Kidney (tissue), 14 donors: Measurements from ENCODE around the gene PRRT1. TPM values are rescaled to one million over a fixed set of nuclear protein-coding genes. Genes with fewer than 3 reads are reported as not detected.

Experiments used
- DNase-seq, 5 donors: peaks; one replicate each; pipeline ENCODE4 v3.0.0-alpha.2; 2013 to 2020
- FAIRE-seq: peaks from 2 replicates; lab custom pipeline; 2012; peaks lifted over from hg19 to GRCh38; lab: Jason Lieb, UNC
- H3K27ac ChIP-seq, 2 donors: one replicate each; pipeline ENCODE4 v1.7.0; 2013; ENCODE audit warnings: low read depth in 2 of 2, low read length in 2 of 2, inconsistent platforms in 1 of 2
- H3K27me3 ChIP-seq: one replicate; pipeline ENCODE4 v1.7.1; 2013; ENCODE audit warnings: low read length, inconsistent platforms; ENCODE audit not compliant: control insufficient read depth, insufficient read depth
- H3K36me3 ChIP-seq, 3 donors: one replicate each; pipeline versions ENCODE4 v1.7.0 to v1.7.1; 2013; ENCODE audit warnings: low read length in 3 of 3, control low read depth in 1 of 3, inconsistent platforms in 1 of 3; ENCODE audit not compliant: insufficient read depth in 3 of 3, control insufficient read depth in 2 of 3
- H3K4me1 ChIP-seq, 3 donors: one replicate each; pipeline versions ENCODE4 v1.7.0 to v1.7.1; 2013; ENCODE audit warnings: low read length in 3 of 3, inconsistent platforms in 1 of 3, low read depth in 1 of 3; ENCODE audit not compliant: control insufficient read depth in 2 of 3, insufficient read depth in 2 of 3
- H3K4me3 ChIP-seq, 3 donors: one replicate each; pipeline versions ENCODE4 v1.7.0 to v1.8.1; 2013; ENCODE audit warnings: low read length in 3 of 3, control low read depth in 1 of 3, inconsistent platforms in 1 of 3
- H3K9ac ChIP-seq, 3 donors: one replicate each; pipeline versions ENCODE4 v1.7.0 to v1.7.1; 2013; ENCODE audit warnings: low read length in 3 of 3, control low read depth in 1 of 3, inconsistent platforms in 1 of 3
- H3K9me3 ChIP-seq, 3 donors: one replicate each; pipeline versions ENCODE4 v1.7.0 to v1.7.1; 2013; ENCODE audit warnings: low read length in 3 of 3, control low read depth in 1 of 3, inconsistent platforms in 1 of 3; ENCODE audit not compliant: control insufficient read depth in 2 of 3, insufficient read depth in 1 of 3
- intact Hi-C: fragments of 100-400 bp; cut with DNase I; formaldehyde crosslinking; loops from one replicate; pipeline ENCODE4 v1.11.1; 2022
- polyA plus RNA-seq: library from polyadenylated mRNA; stranded (reverse); fragments of 350-450 nt; fragmentation: Illumina TruSeq; extraction: RNeasy Lipid Tissue Mini Kit (QIAGEN cat#74804); gene quantifications from one replicate; pipeline ENCODE4 v1.2.3, GENCODE V29; 2014; ENCODE audit warnings: low read depth, low replicate concordance; ENCODE audit not compliant: insufficient read depth
- total RNA-seq: library from RNA; stranded (reverse); fragmentation: NEBNext Ultra II Directional; extraction: Animal tissue kit (Norgen Biotek cat#: 25700); gene quantifications from one replicate; pipeline ENCODE4 v1.2.1, GENCODE V29; 2021
- TF ChIP-seq, protein P1 (sequence below): IDR thresholded peaks from 3 replicates; pipeline ENCODE4 v1.5.1; 2012; ENCODE audit warnings: mild to moderate bottlenecking, moderate library complexity, borderline replicate concordance; ENCODE audit not compliant: insufficient read depth; ENCODE audit errors: extremely low read depth
- donor health status: control.
- donor health status: control.
- donor health status: control.
- donor health status: control.
- donor health status: control.
- donor health status: DM: yes; HTN: yes; CAD: no.
- donor health status: Normal renal cell carcinoma (clear cell type).

The PRRT1 gene
- total and polyA plus RNA-seq, 2 donors from 2014 or later = 2.4 to 4.0 TPM

DNA sequence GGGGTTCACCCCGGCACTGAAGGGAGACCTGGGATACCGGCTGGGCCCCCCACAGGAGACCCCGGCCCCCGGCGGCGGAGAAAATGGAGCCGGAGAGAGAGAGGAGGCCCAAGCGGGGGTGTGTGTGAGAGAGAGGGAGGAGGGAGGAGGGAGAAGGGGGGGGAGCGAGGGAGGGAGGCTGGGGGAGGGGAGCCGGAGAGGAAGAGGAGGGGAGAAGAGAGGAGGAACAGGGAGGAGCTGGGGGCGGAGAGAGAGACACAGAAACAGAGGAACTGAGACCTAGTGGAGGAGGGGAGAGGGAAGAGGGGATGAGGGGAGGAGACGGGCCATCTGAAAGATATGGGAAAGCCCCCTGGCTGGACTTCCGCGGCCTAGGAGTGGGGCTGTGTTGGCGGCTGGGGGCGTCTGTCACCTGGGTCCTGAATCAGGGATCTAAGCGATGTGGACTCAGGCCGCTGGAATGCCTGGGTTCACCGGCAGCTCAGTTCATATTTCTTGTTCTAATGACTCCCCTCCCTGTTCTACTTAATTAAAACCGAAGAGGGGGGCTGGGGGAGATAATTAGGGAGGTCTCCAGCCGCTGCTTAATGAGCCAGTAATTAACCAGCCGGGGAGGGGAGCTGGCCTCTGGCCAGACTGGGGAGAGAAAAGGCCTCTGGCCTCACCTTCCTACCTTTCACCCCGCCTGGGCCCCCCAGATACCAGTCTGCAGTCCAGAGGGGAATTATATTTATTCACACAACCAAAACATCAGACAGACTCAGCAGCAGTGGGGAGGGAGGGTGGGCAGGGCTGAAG is 38.5 kb upstream of the PRRT1 start, which contains the start of gene PBX2:
PBX2 (minus strand) TSS at position 149 of the 798 bp plus-strand sequence. CDS start 287 bp downstream, outside the sequence.
- H3K4me3 ChIP-seq = peak within 1 kb of the TSS; percentile 71 to 91 (median 87)
- H3K27ac ChIP-seq = peak within 1 kb of the TSS; percentile 93 to 98
- DNase-seq (peak; percentile 97 to 98 (median 98)), FAIRE-seq (no peak)
- peaks cover 6 to 13% (median 8%) of the 10 kb centered on the region in 3 donors for H3K36me3 ChIP-seq
- no peaks in the 10 kb centered on the region for H3K9me3 ChIP-seq
- H3K4me1 ChIP-seq = peaks cover 2 to 31% (median 14%) of the 10 kb centered on the region in 3 donors
- no peaks in the 10 kb centered on the region for H3K27me3 ChIP-seq
- H3K9ac ChIP-seq = peak within 1 kb of the TSS; percentile 61 to 95 (median 94)
- TF ChIP-seq, protein P1, sequence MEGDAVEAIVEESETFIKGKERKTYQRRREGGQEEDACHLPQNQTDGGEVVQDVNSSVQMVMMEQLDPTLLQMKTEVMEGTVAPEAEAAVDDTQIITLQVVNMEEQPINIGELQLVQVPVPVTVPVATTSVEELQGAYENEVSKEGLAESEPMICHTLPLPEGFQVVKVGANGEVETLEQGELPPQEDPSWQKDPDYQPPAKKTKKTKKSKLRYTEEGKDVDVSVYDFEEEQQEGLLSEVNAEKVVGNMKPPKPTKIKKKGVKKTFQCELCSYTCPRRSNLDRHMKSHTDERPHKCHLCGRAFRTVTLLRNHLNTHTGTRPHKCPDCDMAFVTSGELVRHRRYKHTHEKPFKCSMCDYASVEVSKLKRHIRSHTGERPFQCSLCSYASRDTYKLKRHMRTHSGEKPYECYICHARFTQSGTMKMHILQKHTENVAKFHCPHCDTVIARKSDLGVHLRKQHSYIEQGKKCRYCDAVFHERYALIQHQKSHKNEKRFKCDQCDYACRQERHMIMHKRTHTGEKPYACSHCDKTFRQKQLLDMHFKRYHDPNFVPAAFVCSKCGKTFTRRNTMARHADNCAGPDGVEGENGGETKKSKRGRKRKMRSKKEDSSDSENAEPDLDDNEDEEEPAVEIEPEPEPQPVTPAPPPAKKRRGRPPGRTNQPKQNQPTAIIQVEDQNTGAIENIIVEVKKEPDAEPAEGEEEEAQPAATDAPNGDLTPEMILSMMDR = peak; percentile 8
- intact Hi-C loops = no loop called here

- peak overlapping the region in 2 of 3 donors; percentile 72 to 90 for H3K9ac ChIP-seq
- intact Hi-C loops = no loop called here
- FAIRE-seq (no peak), DNase-seq (peak in 2 of 5 donors; percentile 28 to 85)
- TF ChIP-seq, protein P1 = no peak
- peak overlapping the region; percentile 71 to 91 (median 72) for H3K4me3 ChIP-seq
- H3K4me1 ChIP-seq = peaks cover 2 to 29% (median 10%) of the 10 kb centered on the region in 3 donors
- H3K36me3 ChIP-seq = peaks cover 6 to 13% (median 8%) of the 10 kb centered on the region in 3 donors
- no peaks in the 10 kb centered on the region for H3K27me3 ChIP-seq
- no peaks in the 10 kb centered on the region for H3K9me3 ChIP-seq
- peak overlapping the region; percentile 93 to 98 for H3K27ac ChIP-seq
Measured at GRCh38 chr6:32189742-32190053, 38.0 kb upstream of the PRRT1 start.

GRCh38 chr6:32189069-32189741 is 37.5 kb upstream of the PRRT1 start:
- Histone ChIP-seq H3K36me3 (peaks cover 6 to 13% (median 8%) of the 10 kb centered on the region in 3 donors), H3K9me3 (no peaks in the 10 kb centered on the region), H3K9ac (peak overlapping the region; percentile 61 to 90 (median 72)), H3K4me1 (peaks cover 2 to 27% (median 8%) of the 10 kb centered on the region in 3 donors), H3K4me3 (peak overlapping the region; percentile 71 to 91 (median 72)), H3K27me3 (no peaks in the 10 kb centered on the region), H3K27ac (peak overlapping the region; percentile 93 to 98)
- DNase-seq = peak in 2 of 5 donors; percentile 34 to 57
- no peak for FAIRE-seq
- TF ChIP-seq, protein P1 = no peak
- intact Hi-C loops = no loop called here
